ENCODE results near the gene SLC22A5.

Gene SLC22A5

DNA sequence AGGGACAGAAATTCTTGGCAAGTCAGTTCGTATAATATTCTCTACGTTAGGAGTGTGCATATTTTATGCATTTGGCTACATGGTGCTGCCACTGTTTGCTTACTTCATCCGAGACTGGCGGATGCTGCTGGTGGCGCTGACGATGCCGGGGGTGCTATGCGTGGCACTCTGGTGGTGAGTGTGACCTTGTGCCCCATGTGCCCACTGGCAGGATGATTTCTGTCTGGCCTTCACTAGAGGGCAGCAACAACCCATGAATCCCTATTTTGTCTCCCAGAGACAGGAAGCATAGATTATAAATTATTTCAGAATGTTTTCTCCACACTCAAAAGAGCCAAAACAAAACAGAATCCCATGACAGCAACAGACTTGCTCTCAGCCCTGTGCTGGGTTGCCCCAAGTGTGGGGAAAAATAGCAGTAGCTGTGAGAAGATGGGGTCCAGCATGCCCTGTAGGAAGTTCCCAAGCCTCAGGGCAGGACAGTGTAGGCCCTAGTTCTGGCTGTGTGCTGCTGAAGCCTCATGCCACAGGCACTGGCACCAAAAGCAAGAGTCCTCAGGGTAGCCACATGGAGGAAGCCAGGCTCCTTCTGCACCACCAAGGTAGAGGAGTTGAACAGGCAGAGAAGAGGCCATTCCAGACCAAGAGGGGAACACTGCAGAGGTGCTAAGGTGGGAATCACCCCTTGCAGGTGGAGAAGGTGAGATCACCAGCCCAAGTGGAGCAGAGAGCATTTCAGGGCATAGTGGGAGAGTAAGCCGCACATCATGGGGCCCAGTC is 16.0 kb downstream of the SLC22A5 start:
- Histone ChIP-seq H3K79me2 (ENCODE audit: control insufficient read depth, low read length) (no peaks in the 10 kb centered on the region), H3K27me3 (ENCODE audit: control insufficient read depth, low read length) (no peaks in the 10 kb centered on the region), H4K20me1 (ENCODE audit: control insufficient read depth, insufficient read depth, low read depth, low read length) (no peaks in the 10 kb centered on the region), H3K4me2 (ENCODE audit: low read length) (no peak overlapping the region), H3K4me3 (ENCODE audit: low read length) (no peak overlapping the region), H3K4me1 (ENCODE audit: control insufficient read depth, low read length) (peaks cover 10% of the 10 kb centered on the region), H3K9me2 (replicated peaks; ENCODE audit: control insufficient read depth, low read length) (no peaks in the 10 kb centered on the region), H3K9me3 (ENCODE audit: control insufficient read depth, insufficient read depth, low read length) (no peaks in the 10 kb centered on the region), H3F3A (ENCODE audit: control insufficient read depth, insufficient read depth) (no peaks in the 10 kb centered on the region), H3K36me3 (ENCODE audit: control insufficient read depth, low read length) (no peaks in the 10 kb centered on the region), H3K27ac (ENCODE audit: low read depth, low read length) (no peak overlapping the region)
- no peak for TF ChIP-seq EZH2phosphoT487 (IDR thresholded peaks at IDR 0.05; ENCODE audit: borderline replicate concordance, low read length)
- peak; percentile 86 for TF ChIP-seq CTCF (IDR thresholded peaks at IDR 0.05; ENCODE audit: low read depth, low read length, poor library complexity, severe bottlenecking)

GRCh38 chr5:132386644-132387286 is 17.3 kb downstream of the SLC22A5 start:
- Histone ChIP-seq H3K79me2 (ENCODE audit: control insufficient read depth, low read length) (no peaks in the 10 kb centered on the region), H3F3A (ENCODE audit: control insufficient read depth, insufficient read depth) (no peaks in the 10 kb centered on the region), H3K4me3 (ENCODE audit: low read length) (no peak overlapping the region), H3K4me1 (ENCODE audit: control insufficient read depth, low read length) (peaks cover 10% of the 10 kb centered on the region), H4K20me1 (ENCODE audit: control insufficient read depth, insufficient read depth, low read depth, low read length) (no peaks in the 10 kb centered on the region), H3K9me3 (ENCODE audit: control insufficient read depth, insufficient read depth, low read length) (no peaks in the 10 kb centered on the region), H3K9me2 (replicated peaks; ENCODE audit: control insufficient read depth, low read length) (no peaks in the 10 kb centered on the region), H3K36me3 (ENCODE audit: control insufficient read depth, low read length) (no peaks in the 10 kb centered on the region), H3K4me2 (ENCODE audit: low read length) (no peak overlapping the region), H3K27ac (ENCODE audit: low read depth, low read length) (no peak overlapping the region), H3K27me3 (ENCODE audit: control insufficient read depth, low read length) (no peaks in the 10 kb centered on the region)
- TF ChIP-seq EZH2phosphoT487 (IDR thresholded peaks at IDR 0.05; ENCODE audit: borderline replicate concordance, low read length): no peak
- peak; percentile 78 for TF ChIP-seq CTCF (IDR thresholded peaks at IDR 0.05; ENCODE audit: low read depth, low read length, poor library complexity, severe bottlenecking)

GRCh38 chr5:132387640-132388117 is 18.2 kb downstream of the SLC22A5 start:
- Histone ChIP-seq H3K9me3 (ENCODE audit: control insufficient read depth, insufficient read depth, low read length) (no peaks in the 10 kb centered on the region), H3K79me2 (ENCODE audit: control insufficient read depth, low read length) (no peaks in the 10 kb centered on the region), H3K4me3 (ENCODE audit: low read length) (no peak overlapping the region), H3K4me2 (ENCODE audit: low read length) (no peak overlapping the region), H3F3A (ENCODE audit: control insufficient read depth, insufficient read depth) (no peaks in the 10 kb centered on the region), H3K9me2 (replicated peaks; ENCODE audit: control insufficient read depth, low read length) (no peaks in the 10 kb centered on the region), H3K36me3 (ENCODE audit: control insufficient read depth, low read length) (no peaks in the 10 kb centered on the region), H3K4me1 (ENCODE audit: control insufficient read depth, low read length) (peaks cover 10% of the 10 kb centered on the region), H3K27me3 (ENCODE audit: control insufficient read depth, low read length) (no peaks in the 10 kb centered on the region), H3K27ac (ENCODE audit: low read depth, low read length) (no peak overlapping the region), H4K20me1 (ENCODE audit: control insufficient read depth, insufficient read depth, low read depth, low read length) (no peaks in the 10 kb centered on the region)
- no peak for TF ChIP-seq EZH2phosphoT487 (IDR thresholded peaks at IDR 0.05; ENCODE audit: borderline replicate concordance, low read length)
- no peak for TF ChIP-seq CTCF (IDR thresholded peaks at IDR 0.05; ENCODE audit: low read depth, low read length, poor library complexity, severe bottlenecking)
